Ovary (tissue), 3 donors: ENCODE results near the gene LSM14B.

Experiments
- CTCF ChIP-seq, 3 donors: fragments of 450-650 bp in 2 of 3; fragments of 200-600 bp in 1 of 3; IDR thresholded peaks; one replicate each; pipeline versions ENCODE4 v1.5.1 to v1.8.0; 2016 to 2022; ENCODE audit warnings: antibody characterized with exemption in 3 of 3, mild to moderate bottlenecking in 1 of 3
- POLR2A ChIP-seq: fragments of 450-650 bp; IDR thresholded peaks from one replicate; pipeline ENCODE4 v1.6.1; 2017; ENCODE audit warnings: antibody characterized with exemption, mild to moderate bottlenecking, moderate library complexity
- donor health status: DM: no; HTN: no; CAD: no.

- no peak for TF ChIP-seq CTCF (IDR thresholded peaks at IDR 0.05)
- no peak for TF ChIP-seq POLR2A
Measured at GRCh38 chr20:62156254-62156556, 33.9 kb downstream of the LSM14B start.
